ENCODE results near the gene ZBED6.
"Not testable (repeated sequence)": the region's sequence is repeated elsewhere in the genome, so short reads cannot be mapped to it uniquely, and the experiment has no call there.

Gene ZBED6

DNA sequence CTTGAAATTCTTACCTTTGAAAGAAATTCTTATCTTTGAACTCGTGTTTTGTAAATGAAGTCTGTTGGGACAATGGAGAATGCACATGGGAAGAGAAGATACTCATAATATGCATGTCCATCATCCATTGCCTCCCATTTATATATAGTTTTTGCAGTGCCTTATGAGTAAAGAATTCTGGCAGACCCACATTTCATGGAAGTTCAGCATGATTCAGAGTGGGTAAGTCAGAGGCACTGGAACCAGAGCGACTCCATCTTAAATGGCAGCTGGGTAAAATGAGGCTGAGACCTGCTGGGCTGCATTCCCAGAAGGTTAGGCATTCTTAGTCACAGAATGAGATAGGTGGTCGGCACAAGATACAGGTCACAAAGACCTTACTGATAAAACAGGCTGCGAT, 16.6 kb upstream of the ZBED6 start:
- no peak for DNase-seq (ENCODE audit: low spot score)

DNA sequence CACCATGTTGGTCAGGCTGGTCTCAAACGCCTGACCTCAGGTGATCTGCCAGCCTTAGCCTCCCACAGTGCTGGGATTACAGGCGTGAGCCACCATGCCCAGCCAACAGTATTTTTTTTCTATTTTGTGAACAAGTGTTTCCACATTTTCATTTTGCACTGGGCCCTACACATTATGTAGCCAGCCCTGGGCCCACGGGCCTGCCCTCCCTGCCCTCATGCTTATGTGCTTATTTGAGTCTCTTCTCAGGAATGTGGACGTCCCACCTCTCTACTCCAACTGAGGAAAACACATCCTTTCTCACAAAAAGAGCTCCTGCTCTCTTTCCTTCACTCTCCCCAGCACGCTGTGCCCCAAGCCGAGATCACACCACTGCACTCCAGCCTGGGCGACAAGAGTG, 13.5 kb upstream of the ZBED6 start:
- no peak for DNase-seq (ENCODE audit: low spot score)

DNA sequence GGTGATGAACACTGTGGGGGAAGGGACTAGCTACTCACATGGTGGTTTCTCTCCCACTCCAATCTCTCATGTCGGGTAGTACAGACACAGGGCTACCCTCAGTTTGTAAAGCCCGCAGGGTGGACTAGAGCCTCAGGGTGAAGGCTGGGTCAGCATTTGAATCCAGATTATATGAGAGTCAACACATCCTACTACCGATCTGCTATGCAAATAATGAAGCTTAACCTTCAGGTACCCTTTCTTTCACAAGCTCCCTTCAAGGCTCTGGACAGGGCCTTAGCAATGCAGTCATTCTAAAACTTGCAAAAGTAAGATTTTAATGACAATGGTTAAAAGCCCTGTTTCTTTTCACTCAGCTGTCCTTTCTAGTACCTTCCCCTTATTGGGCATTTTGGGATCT, 5.5 kb upstream of the ZBED6 start:
- DNase-seq (ENCODE audit: low spot score) = no peak

DNA sequence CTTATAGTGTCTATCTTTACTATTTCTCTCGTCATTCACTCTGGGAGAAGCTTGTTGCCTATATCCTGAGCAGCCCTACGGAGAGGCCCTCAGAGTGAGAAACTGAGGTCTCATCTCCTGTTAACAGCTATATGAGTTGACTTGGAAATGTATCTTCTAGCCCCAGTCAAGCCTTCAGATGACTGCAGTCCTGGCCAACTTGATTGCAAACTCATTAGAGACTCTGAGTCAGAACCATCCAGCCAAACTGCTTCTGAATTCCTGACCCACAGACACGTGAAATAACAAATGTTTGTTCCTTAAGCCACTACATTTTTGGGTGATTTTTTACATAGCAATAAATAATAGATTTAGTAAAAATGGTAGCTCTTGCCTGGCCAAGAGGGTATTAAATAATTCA, 3.9 kb upstream of the ZBED6 start:
- DNase-seq (ENCODE audit: low spot score) = no peak

DNA sequence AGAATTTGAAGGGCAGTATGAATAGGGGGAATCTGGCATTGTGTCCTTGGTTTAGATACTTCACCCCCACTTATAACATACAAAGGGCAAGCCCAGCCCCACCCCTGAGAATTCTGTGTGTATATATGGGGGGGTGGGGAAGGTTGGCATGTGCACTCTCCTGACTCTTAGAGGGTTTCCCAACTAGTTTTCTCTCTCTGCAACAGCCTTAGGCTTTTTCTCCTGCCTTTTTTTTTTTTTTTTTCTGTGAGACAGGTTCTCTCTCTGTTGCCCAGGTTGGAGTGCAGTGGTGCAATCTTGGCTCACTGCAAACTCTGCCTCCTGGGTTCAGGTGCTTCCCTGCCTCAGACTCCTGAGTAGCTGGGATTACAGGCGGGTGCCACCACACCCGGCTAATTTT, 2.9 kb upstream of the ZBED6 start:
- DNase-seq (ENCODE audit: low spot score) = no peak

DNA sequence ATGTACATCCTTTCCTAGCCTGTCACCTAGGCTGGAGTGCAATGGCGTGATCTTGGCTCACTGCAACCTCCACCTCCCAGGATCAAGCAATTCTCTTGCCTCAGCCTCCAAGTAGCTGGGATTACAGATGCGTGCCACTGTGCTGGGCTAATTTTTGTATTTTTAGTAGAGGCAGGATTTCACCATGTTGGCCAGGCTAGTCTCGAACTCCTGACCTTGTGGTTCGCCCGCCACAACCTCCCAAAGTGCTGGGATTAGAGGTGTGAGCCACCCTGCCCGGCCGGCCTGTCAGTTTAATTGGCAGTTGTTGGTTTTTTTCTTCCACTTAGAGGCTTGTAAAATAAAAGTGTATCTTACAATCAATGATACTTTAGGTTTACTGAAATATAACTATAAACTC, 1.9 kb upstream of the ZBED6 start:
- not testable (repeated sequence) for DNase-seq (ENCODE audit: low spot score)

DNA sequence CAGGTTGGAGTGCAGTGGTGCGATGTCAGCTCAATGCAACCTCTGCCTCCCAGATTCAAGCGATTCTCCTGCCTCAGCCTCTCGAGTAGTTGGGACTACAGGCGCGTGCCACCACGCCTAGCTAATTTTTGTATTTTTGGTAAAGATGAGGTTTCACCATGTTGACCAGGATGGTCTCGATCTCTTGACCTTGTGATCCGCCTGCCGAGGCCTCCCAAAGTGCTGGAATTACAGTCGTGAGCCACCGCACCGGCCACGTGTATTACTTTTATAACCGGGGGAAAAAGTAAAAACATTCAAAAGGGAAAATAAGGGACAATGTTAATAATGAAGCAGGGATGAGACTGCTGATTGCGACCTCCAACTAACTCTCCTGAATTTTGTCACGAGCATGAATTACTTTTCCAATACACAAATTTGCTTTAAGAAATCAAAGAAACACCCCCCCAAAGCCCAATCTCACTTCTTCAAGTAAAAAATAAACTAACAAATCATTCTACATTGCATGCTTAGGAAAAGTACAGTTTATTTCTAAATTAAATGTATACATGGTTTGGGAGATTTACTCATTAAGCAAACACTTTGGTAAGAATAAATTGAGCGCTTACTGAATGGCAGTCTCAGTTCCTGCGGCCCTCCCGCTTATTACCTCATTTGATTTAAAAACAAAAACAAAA, 521 bp upstream of the ZBED6 start:
- no peak for DNase-seq (ENCODE audit: low spot score)

DNA sequence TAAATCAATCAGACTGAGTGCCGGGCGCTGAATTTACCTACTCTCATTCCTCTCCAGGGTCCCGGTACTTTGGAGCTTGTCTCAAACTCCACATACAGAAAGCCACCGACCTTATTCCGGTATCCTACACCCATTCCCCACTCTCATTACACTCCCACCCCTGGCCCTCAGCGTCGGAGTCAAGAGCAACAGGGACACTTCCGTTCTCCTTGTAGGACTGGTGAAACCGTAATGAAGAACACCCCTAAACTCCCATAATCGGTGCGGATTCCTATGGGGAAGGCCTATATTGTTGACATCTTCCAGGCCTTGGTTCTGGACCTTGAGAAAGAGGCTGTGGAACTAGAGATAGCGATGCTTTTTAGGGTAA, 798 bp downstream of the ZBED6 start:
- DNase-seq (ENCODE audit: low spot score) = peak; percentile 21

DNA sequence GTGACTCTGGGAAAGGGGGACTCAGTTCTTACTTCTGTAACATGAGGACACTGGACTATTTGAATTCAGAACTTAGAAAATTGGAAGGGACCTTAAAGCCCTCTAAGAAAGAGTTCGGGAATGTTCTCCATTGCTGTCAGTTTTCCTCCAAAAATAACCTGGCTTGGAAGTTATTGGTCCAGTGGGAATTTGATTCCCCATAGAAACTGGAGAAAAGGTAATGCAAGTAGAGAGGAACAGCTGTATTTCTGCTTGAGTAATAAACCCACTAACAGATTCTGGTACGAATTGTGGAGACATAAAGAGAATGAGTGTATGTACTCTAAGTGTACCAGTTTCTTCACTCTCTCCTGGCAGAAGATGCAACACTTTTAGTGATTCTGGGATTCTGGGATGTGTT, 1.8 kb downstream of the ZBED6 start:
- no peak for DNase-seq (ENCODE audit: low spot score)

DNA sequence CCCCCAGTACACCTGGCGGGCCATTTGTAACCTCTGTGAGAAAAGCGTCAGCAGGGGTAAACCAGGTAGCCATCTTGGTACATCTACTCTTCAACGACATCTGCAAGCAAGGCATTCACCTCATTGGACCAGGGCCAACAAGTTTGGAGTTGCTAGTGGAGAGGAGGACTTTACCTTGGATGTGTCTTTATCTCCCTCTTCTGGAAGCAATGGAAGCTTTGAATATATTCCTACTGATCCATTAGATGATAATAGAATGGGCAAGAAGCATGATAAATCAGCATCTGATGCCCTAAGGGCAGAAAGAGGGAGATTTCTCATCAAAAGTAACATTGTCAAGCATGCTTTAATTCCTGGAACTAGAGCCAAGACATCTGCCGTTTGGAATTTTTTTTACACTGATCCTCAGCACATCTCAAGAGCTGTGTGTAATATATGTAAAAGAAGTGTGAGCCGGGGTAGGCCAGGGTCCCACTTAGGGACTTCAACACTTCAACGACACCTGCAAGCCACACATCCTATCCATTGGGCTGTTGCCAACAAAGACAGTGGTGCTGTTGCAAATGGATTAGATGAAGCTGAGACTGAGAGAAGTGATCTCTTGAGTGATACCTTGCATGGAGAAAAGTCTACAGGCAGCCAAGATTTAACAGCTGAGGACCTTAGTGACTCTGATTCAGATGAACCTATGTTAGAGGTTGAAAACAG, 2.7 kb downstream of the ZBED6 start:
- DNase-seq (ENCODE audit: low spot score) = no peak

DNA sequence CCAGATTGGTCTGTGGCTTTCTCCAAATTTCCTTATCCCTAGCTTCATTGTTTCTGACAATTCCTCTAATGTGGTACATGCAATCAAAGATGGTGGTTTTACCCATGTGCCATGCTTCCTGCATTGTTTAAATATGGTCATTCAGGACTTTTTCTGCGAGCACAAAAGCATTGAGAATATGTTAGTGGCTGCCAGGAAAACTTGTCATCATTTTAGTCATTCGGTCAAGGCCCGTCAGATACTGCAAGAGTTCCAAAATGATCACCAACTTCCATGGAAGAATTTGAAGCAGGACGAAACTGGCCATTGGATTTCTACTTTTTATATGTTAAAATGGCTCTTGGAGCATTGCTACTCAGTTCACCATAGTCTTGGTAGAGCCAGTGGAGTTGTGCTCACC, 3.7 kb downstream of the ZBED6 start:
- no peak for DNase-seq (ENCODE audit: low spot score)

DNA sequence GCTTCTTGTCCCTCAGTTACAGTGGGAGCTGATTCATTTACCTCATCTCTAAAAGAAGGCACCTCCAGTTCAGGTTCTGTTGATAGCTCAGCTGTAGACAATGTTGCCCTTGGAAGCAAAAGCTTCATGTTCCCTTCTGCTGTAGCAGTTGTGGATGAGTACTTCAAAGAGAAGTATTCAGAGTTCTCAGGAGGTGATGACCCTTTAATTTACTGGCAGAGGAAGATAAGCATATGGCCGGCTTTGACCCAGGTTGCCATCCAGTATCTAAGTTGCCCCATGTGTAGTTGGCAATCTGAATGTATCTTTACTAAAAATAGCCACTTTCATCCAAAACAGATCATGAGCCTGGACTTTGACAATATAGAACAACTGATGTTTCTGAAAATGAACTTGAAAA, 4.5 kb downstream of the ZBED6 start:
- no peak for DNase-seq (ENCODE audit: low spot score)

DNA sequence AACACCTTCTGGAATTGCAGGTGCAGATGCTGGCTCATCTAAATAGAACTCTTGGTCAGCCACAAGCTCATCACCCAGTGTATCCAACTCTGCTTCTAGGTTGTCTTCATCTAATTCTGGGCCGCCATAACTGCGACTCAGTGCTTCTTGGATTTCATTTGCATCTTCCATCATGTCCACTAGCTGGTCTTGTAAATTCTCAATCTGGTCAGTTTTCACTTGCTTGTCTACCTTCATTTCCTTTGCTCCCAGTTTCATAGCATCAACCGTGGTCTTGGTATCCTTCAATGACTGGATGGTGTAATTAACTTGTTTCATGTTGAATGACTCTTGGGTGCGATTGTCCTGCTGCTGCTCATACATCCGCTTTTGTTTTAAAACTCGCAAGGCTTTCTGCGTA, 10.3 kb downstream of the ZBED6 start:
- DNase-seq (ENCODE audit: low spot score) = no peak

DNA sequence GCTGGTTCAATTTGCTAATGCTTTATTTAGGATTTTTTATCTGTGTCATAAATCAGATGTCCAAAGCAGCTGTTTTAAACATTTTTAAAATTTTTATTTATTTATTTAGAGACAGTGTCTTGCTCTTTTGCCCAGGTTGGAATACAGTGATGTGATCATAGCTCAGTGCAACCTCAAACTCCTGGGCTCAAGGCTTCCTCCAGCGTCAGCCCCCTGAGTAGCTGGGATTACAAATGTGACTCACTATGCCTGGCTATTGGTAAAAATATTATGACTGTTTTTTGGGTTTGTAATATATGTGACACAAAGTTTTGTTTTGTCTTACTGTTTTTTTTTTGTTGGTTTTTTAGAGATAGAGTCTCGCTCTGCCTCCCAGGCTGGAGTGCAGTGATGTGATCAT, 11.8 kb downstream of the ZBED6 start:
- no peak for DNase-seq (ENCODE audit: low spot score)

DNA sequence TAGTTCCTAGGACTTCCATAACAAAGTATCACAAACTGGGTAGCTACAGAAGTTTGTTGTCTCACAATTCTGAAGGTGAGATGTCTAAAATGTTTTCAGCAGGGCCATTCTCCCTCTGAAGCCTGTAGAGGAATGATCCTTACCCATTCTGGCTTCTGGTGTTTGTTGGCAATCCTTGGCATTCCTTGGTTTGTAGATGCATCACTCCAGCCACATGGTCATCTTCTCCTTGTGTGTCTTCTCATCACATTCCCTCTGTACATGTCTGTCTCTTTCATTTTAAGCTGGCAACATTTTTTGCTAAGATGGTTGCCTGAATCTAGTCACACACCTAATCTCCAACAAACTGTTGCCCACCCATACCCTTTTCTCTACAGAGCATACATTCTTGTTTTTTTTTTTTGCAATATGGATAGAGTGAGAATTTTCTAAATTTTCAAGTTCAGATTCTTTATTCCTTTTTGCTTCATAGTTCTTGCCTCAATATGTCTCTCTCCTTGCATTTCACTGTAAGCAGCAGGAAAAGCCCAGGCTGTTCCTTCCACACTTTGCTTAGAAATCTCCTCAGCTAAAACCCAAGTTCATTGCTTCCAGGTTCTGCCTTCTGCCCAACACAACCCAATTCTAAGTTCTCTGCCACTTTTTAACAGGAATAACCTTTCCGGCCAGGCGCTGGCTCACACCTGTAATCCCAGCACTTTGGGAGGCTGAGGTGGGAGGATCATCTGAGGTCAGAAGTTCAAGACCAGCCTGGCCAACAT, 18.3 kb downstream of the ZBED6 start:
- DNase-seq (ENCODE audit: low spot score) = no peak

DNA sequence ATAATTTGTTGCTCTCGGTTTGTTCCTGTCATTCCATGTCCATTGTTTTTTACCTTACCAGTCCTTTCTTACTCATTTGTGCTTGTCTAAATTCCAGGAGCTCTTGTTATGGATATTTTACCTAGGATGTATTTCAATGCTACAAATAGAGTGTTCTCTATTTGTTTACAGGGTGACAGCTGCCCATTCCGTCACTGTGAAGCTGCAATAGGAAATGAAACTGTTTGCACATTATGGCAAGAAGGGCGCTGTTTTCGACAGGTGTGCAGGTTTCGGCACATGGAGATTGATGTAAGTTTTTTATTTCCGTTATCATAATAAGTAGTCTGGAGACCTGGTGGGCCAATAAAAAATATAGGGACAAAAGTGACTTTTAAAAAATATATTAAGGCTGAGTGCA, 23.0 kb downstream of the ZBED6 start:
- no peak for DNase-seq (ENCODE audit: low spot score)

DNA sequence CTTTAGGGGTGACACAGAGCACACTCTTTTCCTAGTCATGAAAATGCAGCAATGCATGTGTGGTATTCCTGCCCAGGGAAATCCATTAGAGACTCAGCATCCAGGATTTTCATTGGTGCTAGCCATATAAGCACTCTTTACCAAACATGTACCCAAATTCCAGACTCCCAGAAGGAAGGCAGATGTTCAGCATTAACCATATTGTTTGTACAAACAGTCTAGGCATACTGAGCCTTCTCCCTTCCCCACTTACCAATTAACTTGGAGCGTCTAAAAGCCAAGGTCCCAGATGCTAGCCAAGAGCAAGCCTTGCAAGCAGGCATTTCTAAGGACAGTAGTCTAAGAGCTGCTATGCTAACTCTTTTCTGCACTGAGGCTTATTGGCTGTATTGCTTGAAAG, 27.9 kb downstream of the ZBED6 start:
- no peak for DNase-seq (ENCODE audit: low spot score)

DNA sequence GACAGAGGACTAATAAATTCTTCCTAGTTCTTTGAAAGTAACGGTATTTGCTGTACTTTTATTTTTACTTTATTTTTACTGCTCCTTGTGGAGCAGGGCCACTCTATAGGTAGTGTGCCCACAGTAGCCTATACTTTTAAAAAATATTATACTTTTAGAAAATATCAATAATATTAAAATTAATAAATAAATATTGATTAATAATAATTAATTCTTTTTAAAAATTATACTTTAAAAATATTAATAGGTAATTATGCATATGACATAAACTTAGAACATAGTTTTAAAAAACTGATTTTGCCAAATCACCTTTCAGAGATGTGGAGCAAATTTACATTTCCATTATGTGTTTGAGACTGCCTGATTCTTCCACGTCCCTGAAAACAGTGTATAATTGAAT, 30.8 kb downstream of the ZBED6 start:
- no peak for DNase-seq (ENCODE audit: low spot score)

DNA sequence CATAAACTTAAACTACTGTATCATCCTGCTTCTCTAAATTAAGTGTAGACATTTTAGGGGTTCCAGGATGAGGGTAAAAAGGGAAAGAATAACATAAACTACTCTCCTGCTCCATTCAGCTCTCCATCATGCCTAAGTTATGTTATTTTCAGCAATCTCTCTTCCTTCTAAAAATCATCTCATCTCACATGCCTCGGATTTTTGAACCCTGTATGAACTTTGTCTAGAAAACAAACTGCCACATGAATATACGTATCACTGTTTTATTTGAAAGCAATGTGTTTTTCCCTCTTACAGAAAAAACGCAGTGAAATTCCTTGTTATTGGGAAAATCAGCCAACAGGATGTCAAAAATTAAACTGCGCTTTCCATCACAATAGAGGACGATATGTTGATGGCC, 32.6 kb downstream of the ZBED6 start:
- DNase-seq (ENCODE audit: low spot score) = no peak

DNA sequence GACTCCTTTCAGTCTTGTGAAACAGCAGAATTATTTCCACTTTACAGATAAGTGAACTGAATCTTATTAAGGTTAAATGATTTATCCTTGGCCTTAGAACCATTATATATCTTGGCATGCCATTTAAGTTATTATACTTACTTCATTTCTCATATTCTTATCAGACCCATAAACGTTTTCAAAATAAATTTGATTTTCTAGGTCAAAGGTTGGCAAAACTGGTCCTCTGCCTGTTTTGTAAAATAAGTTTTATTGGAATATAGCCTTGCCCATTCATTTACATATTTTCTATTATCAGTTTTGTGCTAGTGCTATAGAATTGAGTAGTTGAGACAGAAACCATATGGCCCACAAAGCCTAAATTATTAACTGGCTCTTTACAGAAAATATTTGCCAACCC, 33.1 kb downstream of the ZBED6 start:
- DNase-seq (ENCODE audit: low spot score) = no peak

DNA sequence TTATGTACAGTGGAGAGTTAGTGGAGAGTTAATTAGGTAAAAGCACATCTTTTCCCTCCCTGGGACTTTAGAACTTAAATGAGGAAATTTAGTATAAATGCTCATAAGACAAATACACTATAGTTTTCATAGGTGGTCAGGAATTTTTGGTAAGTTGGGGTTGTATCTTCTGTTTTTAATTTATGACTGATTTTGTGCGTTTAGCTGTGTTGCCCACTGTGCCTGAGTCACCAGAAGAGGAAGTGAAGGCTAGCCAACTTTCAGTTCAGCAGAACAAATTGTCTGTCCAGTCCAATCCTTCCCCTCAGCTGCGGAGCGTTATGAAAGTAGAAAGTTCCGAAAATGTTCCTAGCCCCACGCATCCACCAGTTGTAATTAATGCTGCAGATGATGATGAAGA, 33.8 kb downstream of the ZBED6 start:
- DNase-seq (ENCODE audit: low spot score) = not testable (repeated sequence)

DNA sequence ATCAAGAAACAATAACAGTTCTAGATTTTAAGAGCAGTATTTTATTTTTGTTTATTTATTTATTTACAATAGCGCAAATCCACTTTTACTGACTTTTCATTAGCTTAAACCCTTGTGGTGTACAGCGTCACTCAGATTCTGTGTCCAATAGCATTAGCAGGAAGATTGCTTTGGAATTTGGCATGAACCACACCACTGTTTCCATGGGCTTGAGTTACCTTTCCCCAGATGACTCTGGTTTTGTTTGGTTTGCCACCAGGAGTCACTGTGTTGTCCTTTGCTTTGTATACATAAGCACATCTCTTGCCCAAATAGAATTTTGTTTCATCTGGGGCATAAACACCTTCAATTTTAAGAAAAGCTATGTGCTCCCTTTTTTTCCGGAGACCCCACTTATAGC, 40.1 kb downstream of the ZBED6 start:
- no peak for DNase-seq (ENCODE audit: low spot score)

DNA sequence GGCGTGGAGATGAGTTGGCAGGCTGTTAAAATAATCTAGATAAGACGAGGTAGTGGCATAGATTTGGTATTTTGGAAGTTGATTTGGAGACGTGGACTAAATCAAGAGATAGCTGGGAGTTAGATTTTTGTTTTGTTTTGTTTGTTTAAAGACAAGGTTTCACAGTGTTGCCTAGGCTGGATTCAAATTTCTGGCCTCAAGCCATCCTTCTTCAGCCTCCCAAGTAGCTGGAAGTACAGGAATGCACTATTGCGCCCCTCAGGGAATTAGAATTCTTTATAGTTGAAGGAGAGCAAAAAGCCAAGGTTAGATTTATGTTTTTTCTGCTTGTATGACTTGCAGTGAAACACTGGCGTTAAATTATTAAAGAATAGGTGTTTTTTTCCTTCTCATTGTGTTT, 43.7 kb downstream of the ZBED6 start:
- no peak for DNase-seq (ENCODE audit: low spot score)
